ENCODE data around the gene TIA1.
"Not testable (repeated sequence)": the region's sequence is repeated elsewhere in the genome, so short reads cannot be mapped to it uniquely, and the experiment has no call there.

Gene TIA1

DNA sequence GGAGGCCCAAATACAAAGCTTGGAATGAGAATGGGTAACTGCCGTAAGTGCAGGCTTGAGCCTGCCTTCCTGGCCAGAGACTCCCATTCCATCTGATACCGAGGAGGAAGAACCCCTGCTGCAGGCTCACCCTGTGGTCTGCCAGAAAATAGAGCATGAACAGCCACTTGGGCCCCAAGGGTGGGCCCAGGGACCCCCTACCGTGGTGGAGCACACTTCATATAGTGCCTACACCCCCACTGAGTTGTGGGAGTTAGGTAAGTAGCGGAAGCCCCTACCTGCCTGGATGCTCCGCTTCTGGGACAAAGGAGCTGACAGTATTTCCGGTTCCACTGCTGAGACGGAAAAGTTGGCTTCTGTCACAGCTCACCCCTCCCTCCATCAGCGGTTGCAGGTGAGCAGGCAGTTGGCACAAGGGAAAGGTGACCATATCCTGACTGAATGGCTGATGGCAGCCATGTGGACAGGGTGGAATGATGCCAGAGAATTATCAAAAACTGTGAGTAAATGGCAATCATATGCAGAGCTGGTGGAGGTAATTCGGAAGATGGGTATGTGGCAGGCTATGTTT, 46.1 kb downstream of the TIA1 start:
- H3K9me3 ChIP-seq = no peaks in the 10 kb centered on the region; the same call in 1 of the 2 replicates
- no peaks in the 10 kb centered on the region for H3K4me1 ChIP-seq
- no peak overlapping the region for H3K4me3 ChIP-seq
- no peaks in the 10 kb centered on the region for H3K36me3 ChIP-seq (replicated peaks)
- in situ Hi-C loops (cut with MboI; ENCODE audit: low sequenced_read_pairs) = no loop called here
- DNase-seq (ENCODE audit: low spot score in 2 of 2) = no peak
- no peaks in the 10 kb centered on the region for H3K27me3 ChIP-seq (ENCODE audit: low read depth)

DNA sequence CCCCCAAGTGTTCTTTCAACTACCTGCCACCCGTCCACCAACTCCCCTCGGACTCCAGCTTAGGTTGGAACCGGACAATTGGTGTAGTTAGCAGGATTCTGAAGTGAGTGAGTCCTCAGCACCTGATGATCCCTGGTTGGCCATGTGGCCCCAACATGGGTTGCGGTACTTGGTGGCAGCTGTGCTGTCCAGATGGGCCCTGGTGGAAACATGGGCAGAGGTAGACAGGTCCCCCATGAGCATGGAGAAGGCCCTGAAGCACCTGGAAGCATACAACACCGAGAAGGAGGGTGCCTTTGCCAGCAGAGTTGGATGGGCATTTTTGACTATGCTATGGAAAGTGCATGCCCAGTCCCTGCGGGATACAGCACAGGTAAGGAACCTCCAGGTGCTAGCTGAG, 46.6 kb downstream of the TIA1 start:
- no peak overlapping the region for H3K4me3 ChIP-seq
- no peaks in the 10 kb centered on the region for H3K4me1 ChIP-seq
- in situ Hi-C loops (cut with MboI; ENCODE audit: low sequenced_read_pairs) = no loop called here
- H3K9me3 ChIP-seq = no peaks in the 10 kb centered on the region; the same call in 1 of the 2 replicates
- no peak for DNase-seq (ENCODE audit: low spot score in 2 of 2)
- no peaks in the 10 kb centered on the region for H3K27me3 ChIP-seq (ENCODE audit: low read depth)
- no peaks in the 10 kb centered on the region for H3K36me3 ChIP-seq (replicated peaks)

DNA sequence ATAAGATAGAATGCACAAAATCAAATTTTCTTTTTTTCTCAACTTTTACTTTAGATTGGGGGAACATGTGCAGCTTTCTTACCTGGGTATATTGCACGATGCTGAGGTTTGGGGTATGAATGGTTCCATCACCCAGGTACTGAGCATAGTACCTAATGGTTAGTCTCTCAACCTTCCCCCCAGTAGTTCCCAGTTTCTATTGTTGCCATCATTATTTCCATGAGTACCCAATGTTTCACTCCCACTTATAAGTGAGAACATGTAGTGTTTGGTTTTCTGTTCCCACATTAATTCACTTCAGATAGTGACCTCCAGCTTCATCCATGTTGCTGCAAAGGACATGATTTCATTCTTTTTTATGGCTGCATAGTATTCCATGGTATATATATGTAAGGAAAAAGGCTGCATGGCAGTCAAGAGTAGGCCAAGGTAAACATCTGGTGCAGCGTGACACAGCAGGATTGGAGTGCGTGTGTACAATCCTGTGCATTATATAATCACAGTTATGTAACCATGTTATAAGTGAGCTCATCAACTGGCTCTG, 47.1 kb downstream of the TIA1 start:
- no peak for DNase-seq (ENCODE audit: low spot score in 2 of 2)
- Histone ChIP-seq H3K4me3 (no peak overlapping the region), H3K27me3 (ENCODE audit: low read depth) (no peaks in the 10 kb centered on the region), H3K4me1 (no peaks in the 10 kb centered on the region), H3K9me3 (no peaks in the 10 kb centered on the region; the same call in 1 of the 2 replicates), H3K36me3 (replicated peaks) (no peaks in the 10 kb centered on the region)
- in situ Hi-C loops (cut with MboI; ENCODE audit: low sequenced_read_pairs) = no loop called here

DNA sequence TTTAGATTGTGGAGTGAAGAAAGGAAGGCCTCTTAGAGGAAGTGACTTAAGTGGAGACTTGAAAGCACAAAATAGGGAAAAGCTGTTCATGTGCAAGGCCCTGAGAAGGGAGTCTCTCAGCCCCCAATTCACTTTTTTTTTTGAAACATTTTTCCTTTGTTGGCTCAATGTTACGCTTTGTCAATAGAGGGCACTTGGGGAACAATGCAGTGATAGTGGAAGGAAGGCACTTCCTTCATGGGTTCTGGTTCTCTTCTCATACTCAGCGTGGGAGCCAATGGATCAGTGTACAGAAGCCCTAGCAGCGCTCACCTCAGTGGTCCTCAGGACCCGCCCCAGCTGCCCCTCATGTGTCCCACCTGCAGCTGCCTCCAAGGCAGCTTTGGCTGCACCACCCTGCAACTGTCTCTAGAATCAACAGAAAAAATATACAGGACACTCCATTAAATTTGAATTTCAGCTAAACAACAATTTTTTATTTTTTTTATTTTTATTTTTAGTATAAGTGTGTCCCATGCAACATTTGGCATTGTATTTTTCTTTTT, 49.0 kb downstream of the TIA1 start:
- H3K27me3 ChIP-seq (ENCODE audit: low read depth) = no peaks in the 10 kb centered on the region
- H3K4me1 ChIP-seq = no peaks in the 10 kb centered on the region
- no peaks in the 10 kb centered on the region for H3K36me3 ChIP-seq (replicated peaks)
- no peak overlapping the region for H3K4me3 ChIP-seq
- in situ Hi-C loops (cut with MboI; ENCODE audit: low sequenced_read_pairs) = no loop called here
- no peak for DNase-seq (ENCODE audit: low spot score in 2 of 2)
- H3K9me3 ChIP-seq = no peaks in the 10 kb centered on the region; the same call in 1 of the 2 replicates

DNA sequence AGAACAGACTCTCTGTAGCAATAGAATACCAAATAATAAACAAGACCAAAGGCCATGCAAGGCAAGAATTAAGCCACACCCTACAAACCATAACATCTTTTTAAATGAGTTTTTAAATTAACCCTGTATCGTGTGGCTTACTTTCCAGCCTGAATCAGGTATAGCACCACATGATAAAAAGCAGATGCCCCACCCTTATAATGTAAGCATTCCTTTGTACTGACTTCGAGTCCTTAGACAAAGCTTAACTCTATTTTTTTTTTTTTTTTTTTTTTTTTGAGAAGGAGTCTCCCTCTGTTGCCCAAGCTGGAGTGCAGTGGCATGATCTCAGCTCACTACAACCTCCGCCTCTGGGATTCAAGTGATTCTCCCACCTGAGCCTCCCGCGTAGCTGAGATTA, 55.9 kb downstream of the TIA1 start:
- Histone ChIP-seq H3K36me3 (replicated peaks) (no peaks in the 10 kb centered on the region), H3K4me3 (no peak overlapping the region), H3K27me3 (ENCODE audit: low read depth) (no peaks in the 10 kb centered on the region), H3K4me1 (peaks cover 4% of the 10 kb centered on the region), H3K9me3 (no peaks in the 10 kb centered on the region)
- in situ Hi-C loops (cut with MboI; ENCODE audit: low sequenced_read_pairs) = no loop called here
- DNase-seq (ENCODE audit: low spot score in 2 of 2) = no peak

DNA sequence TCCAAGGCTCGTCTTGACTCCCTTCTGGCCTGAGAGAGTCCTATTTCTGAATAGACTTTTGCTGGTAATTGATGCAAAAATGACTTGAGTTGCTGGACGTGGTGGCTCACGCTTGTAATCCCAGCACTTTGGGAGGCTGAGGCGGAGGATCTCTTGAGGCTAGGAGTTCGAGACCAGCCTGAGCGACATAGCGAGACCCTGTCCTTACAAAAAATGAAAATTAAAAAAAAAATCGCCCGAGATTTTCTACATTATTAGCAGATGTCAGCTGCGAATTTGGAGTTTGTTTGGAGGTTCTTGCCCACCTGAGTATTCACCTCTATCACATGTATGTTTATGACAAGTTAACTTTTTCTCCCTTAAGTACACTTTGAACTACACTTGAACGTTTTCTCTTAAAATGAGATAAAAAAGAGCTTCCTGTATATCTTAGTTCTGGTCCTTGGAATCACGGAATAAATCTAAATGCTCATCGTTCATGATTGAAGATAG, 57.1 kb downstream of the TIA1 start:
- H3K4me1 ChIP-seq = peaks cover 4% of the 10 kb centered on the region
- in situ Hi-C loops (cut with MboI; ENCODE audit: low sequenced_read_pairs) = no loop called here
- H3K4me3 ChIP-seq = peak overlapping the region; percentile 65
- DNase-seq (ENCODE audit: low spot score in 2 of 2) = no peak
- no peaks in the 10 kb centered on the region for H3K9me3 ChIP-seq
- no peaks in the 10 kb centered on the region for H3K27me3 ChIP-seq (ENCODE audit: low read depth)
- H3K36me3 ChIP-seq (replicated peaks) = no peaks in the 10 kb centered on the region

DNA sequence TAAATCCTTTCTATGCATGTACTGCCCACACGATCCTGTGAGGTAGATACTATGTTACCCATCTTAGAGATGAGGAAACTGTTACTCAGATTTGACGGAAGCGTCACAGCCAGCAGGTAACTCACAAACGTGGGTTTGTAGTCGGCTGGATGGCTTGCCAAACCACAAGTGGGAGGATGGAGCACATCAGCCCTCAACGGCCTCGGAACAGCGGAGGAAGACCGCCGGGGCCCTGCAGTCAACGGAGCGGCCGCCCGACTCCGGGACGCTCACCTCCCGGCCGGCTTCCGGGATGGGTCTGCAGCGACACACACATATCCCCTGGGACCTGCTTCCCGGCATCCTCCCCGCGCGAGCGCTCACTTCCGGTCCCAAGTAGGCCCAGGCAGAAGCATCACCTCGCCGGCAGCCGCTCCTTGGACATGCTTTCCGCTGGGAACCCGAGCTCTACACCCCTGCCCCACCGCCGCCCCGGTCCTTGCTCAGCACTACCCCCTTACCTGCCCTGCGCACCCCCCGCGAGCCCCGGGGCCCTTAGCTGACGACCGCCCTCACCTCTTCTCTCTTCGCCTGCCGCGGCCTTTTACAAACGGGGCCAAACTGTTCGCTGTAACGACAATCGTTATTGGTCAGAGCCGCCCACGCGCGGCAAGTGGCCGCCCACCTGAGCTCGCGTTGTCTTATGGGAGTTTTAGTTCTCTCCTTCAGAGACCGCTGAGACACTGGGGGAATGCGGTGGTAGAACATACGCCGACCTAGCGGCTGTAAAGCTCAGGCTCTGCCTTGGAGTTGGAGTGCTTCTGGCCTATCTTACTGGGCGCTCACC, 57.8 kb downstream of the TIA1 start, which contains the start of gene C2orf42:
TSS of gene C2orf42 (minus strand) at position 602 of the 826 bp plus-strand sequence. CDS start 9,034 bp downstream, outside the sequence.
- no peaks in the 10 kb centered on the region for H3K27me3 ChIP-seq (ENCODE audit: low read depth)
- no peaks in the 10 kb centered on the region for H3K36me3 ChIP-seq (replicated peaks)
- H3K4me3 ChIP-seq = peak within 1 kb of the TSS; percentile 65
- DNase-seq (ENCODE audit: low spot score in 2 of 2) = peak; percentile 95 to 96
- H3K9me3 ChIP-seq = no peaks in the 10 kb centered on the region
- peaks cover 4% of the 10 kb centered on the region for H3K4me1 ChIP-seq
- in situ Hi-C loops (cut with MboI; ENCODE audit: low sequenced_read_pairs) = no loop called here

DNA sequence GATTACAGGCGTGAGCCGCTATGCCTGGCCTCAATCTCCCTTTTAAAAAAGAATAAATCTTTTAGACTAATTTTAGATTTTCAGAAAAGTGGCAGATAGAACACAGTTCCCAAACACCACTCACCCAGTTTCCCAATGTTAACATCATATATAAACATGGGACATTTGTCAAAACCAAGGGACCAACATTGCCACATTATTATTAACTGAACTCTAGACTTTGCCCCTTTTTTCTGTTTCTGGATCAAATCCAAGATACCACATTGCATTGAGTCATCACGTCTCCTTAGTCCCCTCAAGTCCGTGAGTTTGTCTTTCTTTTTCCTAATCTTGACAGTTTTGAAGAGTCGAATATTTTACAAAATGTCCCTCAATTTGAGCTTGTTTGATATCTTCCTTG, 60.0 kb downstream of the TIA1 start:
- Histone ChIP-seq H3K27me3 (ENCODE audit: low read depth) (no peaks in the 10 kb centered on the region), H3K9me3 (no peaks in the 10 kb centered on the region), H3K4me3 (no peak overlapping the region), H3K36me3 (replicated peaks) (no peaks in the 10 kb centered on the region), H3K4me1 (peaks cover 4% of the 10 kb centered on the region)
- DNase-seq (ENCODE audit: low spot score in 2 of 2) = no peak
- in situ Hi-C loops (cut with MboI; ENCODE audit: low sequenced_read_pairs) = no loop called here

DNA sequence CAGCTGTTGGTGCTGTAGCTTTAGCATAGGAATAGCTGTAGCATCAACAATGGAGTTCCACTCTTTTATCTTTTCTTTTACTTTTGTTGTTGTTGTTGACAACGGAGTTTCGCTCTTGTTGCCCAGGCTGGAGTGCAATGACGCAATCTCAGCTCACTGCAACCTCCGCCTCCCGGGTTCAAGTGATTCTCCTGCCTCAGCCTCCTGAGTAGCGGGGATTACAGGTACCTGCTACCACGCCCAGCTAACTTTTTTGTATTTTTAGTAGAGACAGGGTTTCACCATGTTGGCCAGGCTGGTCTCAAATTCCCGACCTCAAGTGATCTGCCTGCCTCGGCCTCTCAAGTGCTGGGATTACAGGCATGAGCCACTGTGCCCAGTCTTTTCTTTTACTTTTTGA, 61.3 kb downstream of the TIA1 start:
- in situ Hi-C loops (cut with MboI; ENCODE audit: low sequenced_read_pairs); H3K36me3 ChIP-seq (replicated peaks); H3K9me3 ChIP-seq; H3K4me3 ChIP-seq; H3K4me1 ChIP-seq; DNase-seq (ENCODE audit: low spot score in 2 of 2); H3K27me3 ChIP-seq (ENCODE audit: low read depth): not testable (repeated sequence)

DNA sequence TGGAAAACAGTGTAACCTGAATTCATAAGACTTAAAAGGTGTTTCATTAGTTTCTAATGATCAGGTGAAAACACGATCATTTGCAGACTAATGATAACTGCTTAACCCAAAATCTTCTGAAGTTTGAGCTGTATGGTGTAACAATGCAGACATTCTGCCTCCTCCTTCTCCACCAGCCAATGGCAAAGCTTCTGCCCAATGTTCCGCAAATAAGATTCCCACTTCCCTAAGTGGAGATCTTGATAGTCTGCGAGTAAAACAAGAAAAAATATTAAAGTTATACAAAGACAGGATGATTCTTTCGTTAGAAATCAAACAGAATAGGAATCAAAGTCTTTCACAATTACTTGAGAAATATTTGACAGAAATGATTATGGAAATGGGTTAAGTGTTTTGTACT, 65.7 kb downstream of the TIA1 start:
- Histone ChIP-seq H3K4me3 (no peak overlapping the region), H3K36me3 (replicated peaks) (peaks cover 29% of the 10 kb centered on the region), H3K9me3 (no peaks in the 10 kb centered on the region), H3K4me1 (no peaks in the 10 kb centered on the region), H3K27me3 (ENCODE audit: low read depth) (no peaks in the 10 kb centered on the region)
- in situ Hi-C loops (cut with MboI; ENCODE audit: low sequenced_read_pairs) = no loop called here
- no peak for DNase-seq (ENCODE audit: low spot score in 2 of 2)

DNA sequence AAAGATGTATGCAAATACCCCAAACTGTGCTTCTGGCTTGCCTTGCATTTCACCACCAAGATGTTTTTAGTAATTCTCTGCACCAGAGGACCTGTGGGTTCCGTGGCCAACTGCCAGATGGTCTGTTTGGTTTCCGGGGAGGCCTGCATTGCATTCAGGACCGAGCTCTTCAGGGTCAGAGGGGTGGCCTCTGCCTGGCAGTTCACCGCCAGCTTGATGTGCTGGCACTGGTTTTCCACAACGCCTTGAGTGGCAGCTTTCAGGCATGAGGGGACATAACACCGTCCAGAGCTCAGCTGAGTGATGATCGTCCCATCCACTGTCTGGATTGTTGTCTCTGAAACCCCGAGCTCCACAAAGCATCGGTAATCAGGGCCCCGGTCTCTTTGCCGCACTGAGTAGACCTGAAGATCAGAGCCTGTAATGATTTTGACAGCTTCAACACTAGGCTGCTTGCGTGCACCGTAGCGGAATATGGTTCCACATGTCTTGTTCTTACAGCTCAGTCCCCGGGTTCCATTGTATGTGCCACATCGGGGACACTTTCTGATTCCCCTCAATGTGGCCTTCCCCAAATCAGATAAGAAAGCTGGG, 67.0 kb downstream of the TIA1 start:
- peaks cover 33% of the 10 kb centered on the region for H3K36me3 ChIP-seq (replicated peaks)
- no peak for DNase-seq (ENCODE audit: low spot score in 2 of 2)
- H3K4me3 ChIP-seq = no peak overlapping the region

DNA sequence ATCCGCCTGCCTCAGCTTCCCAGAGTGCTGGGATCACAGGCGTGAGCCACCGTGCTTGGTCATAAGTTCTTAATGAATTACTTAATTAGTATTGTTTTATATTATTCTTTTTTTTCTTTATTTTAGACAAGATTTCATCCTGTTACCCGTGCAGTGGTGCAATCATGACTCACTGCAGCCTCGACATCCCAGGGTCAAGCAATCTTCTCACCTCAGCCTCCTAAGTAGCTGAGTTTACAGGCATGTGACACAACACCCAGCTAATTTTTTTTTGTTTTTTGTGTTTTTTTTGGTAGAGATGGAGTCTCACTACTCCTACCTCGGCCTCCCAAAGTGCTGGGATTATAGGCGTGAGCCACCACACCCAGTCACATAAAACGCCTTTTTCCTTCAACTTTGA, 74.9 kb downstream of the TIA1 start:
- Histone ChIP-seq H3K9me3 (no peaks in the 10 kb centered on the region), H3K4me3 (no peak overlapping the region), H3K36me3 (replicated peaks) (peaks cover 47% of the 10 kb centered on the region), H3K4me1 (no peaks in the 10 kb centered on the region), H3K27me3 (ENCODE audit: low read depth) (no peaks in the 10 kb centered on the region)
- in situ Hi-C loops (cut with MboI; ENCODE audit: low sequenced_read_pairs) = no loop called here
- DNase-seq (ENCODE audit: low spot score in 2 of 2) = no peak

More for the DNA sequence above, 67.0 kb downstream of the TIA1 start:
- in situ Hi-C loops (cut with MboI; ENCODE audit: low sequenced_read_pairs) = no loop called here
- H3K9me3 ChIP-seq = no peaks in the 10 kb centered on the region
- H3K4me1 ChIP-seq = no peaks in the 10 kb centered on the region
- no peaks in the 10 kb centered on the region for H3K27me3 ChIP-seq (ENCODE audit: low read depth)

DNA sequence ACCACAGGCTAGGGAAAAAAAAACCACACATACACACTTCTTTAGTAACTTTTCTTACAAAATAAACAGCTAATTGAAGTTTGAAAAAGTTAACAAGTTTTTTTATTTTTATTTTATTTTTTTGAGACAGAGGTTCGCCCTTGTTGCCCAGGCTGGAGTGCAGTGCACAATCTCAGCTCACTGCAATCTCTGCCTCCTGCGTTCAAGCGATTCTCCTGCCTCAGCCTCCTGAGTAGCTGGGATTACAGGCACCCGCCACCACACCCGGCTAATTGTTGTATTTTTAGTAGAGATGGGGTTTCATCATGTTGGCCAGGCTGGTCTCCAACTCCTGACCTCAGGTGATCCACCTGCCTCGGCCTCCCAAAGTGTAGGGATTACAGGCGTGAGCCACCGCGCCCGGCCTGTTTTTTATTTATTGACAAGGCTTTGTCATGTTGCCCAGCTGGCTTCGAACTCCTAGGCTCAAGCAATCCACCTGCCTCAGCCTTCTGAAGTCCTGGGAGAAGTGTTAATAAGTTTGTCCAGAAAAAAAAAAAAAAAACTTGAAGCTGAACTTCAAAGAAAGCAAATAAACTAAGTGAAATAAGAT, 78.7 kb downstream of the TIA1 start:
- H3K4me3 ChIP-seq; H3K9me3 ChIP-seq; H3K4me1 ChIP-seq; H3K27me3 ChIP-seq (ENCODE audit: low read depth); DNase-seq (ENCODE audit: low spot score in 2 of 2); in situ Hi-C loops (cut with MboI; ENCODE audit: low sequenced_read_pairs): not testable (repeated sequence)
- H3K36me3 ChIP-seq (replicated peaks) = peaks cover 42% of the 10 kb centered on the region

Measured in HAP-1 (cell line).